ENCODE data around the gene PARVB.

DNA sequence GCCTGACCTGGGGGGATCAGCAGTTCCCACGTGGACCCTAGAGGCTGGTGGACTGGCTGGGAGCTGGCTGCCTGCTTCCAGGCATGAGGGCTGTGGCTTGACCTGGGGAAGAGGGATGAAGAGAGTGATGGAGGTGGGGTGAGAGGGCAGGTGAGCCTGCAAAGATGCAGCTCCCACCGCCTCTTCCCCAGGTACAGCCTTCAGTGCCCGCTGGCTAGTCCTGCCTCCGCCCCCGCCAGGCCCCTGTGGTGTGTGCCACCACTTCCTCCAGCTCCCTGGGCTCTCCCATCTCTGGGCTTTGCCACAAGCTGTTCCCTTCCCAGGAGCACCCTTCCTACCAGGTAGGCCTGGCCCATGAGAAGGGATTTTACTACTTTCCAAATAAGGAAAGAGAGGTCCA is 175.8 kb downstream of the PARVB start:
- TF ChIP-seq, protein P1, sequence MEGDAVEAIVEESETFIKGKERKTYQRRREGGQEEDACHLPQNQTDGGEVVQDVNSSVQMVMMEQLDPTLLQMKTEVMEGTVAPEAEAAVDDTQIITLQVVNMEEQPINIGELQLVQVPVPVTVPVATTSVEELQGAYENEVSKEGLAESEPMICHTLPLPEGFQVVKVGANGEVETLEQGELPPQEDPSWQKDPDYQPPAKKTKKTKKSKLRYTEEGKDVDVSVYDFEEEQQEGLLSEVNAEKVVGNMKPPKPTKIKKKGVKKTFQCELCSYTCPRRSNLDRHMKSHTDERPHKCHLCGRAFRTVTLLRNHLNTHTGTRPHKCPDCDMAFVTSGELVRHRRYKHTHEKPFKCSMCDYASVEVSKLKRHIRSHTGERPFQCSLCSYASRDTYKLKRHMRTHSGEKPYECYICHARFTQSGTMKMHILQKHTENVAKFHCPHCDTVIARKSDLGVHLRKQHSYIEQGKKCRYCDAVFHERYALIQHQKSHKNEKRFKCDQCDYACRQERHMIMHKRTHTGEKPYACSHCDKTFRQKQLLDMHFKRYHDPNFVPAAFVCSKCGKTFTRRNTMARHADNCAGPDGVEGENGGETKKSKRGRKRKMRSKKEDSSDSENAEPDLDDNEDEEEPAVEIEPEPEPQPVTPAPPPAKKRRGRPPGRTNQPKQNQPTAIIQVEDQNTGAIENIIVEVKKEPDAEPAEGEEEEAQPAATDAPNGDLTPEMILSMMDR (IDR thresholded peaks at IDR 0.05; ENCODE audit: poor library complexity), result no peak
- TF ChIP-seq EZH2phosphoT487 (IDR thresholded peaks at IDR 0.05; ENCODE audit: low read depth, severe bottlenecking, unreplicated experiment) (no peak), EZH2 (IDR thresholded peaks at IDR 0.05; ENCODE audit: borderline replicate concordance) (no peak)
